PFSK-1 (cell line): Measurements from ENCODE around the gene DLX2.

Source experiments
- FOXP2 ChIP-seq: optimal IDR thresholded peaks from 2 replicates; pipeline ENCODE3; 2011; ENCODE audit warnings: borderline replicate concordance, control low read depth, inconsistent platforms; ENCODE audit not compliant: insufficient read depth; ENCODE audit errors: extremely low read length, extremely low read depth
- POLR2AphosphoS5 ChIP-seq: IDR thresholded peaks from 2 replicates; pipeline ENCODE4 v1.6.1; 2012; ENCODE audit warnings: low read depth, mild to moderate bottlenecking, control low read depth, low read length, moderate library complexity
- SIN3A ChIP-seq: IDR thresholded peaks from 2 replicates; pipeline ENCODE4 v1.6.1; 2012; ENCODE audit warnings: mild to moderate bottlenecking, low read length, moderate library complexity, borderline replicate concordance; ENCODE audit not compliant: insufficient read depth
- TAF1 ChIP-seq: IDR thresholded peaks from 2 replicates; pipeline ENCODE4 v1.6.1; 2012; ENCODE audit warnings: low read length, control low read depth, borderline replicate concordance; ENCODE audit not compliant: insufficient read depth
- TF ChIP-seq, protein P1 (sequence below), 2 experiments: IDR thresholded peaks; 2 replicates each; pipeline versions ENCODE4 v1.6.1 to v1.8.0; 2011 to 2012; ENCODE audit warnings: low read depth in 2 of 2, low read length in 2 of 2, control low read depth in 1 of 2, inconsistent platforms in 1 of 2, mild to moderate bottlenecking in 1 of 2, moderate library complexity in 1 of 2; ENCODE audit not compliant: insufficient read depth in 1 of 2

Gene DLX2

DNA sequence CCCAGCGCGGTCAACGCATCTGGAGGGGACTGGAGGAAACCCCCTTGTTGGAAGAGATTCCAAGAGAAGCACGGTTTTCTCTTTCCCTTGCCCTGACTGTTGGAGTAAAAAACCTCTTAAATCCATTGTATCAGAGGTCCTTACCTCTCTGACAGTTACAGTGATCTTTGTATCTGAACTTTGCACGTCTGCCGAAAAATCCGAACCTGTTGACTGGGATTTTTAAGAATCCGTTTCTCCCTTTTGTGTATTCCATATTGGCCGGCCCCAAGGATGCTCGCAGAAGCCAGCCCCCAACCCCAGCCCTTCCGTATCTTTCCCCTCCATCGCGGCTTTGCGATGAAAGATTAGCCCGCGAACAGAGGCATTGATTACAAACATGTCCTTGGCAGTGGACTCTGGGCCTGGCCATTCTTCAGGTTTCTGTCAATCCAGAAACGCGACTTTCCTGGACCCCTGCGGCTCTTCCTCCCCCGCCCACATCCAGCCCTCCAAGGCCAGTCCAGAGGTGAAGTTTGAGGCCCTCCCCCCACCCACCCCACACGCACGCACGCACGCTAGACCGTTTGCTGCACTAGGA is 22.0 kb downstream of the DLX2 start:
- TF ChIP-seq TAF1: no peak
- no peak for TF ChIP-seq FOXP2
- no peak for TF ChIP-seq POLR2AphosphoS5
- no peak for TF ChIP-seq SIN3A
- TF ChIP-seq, protein P1, sequence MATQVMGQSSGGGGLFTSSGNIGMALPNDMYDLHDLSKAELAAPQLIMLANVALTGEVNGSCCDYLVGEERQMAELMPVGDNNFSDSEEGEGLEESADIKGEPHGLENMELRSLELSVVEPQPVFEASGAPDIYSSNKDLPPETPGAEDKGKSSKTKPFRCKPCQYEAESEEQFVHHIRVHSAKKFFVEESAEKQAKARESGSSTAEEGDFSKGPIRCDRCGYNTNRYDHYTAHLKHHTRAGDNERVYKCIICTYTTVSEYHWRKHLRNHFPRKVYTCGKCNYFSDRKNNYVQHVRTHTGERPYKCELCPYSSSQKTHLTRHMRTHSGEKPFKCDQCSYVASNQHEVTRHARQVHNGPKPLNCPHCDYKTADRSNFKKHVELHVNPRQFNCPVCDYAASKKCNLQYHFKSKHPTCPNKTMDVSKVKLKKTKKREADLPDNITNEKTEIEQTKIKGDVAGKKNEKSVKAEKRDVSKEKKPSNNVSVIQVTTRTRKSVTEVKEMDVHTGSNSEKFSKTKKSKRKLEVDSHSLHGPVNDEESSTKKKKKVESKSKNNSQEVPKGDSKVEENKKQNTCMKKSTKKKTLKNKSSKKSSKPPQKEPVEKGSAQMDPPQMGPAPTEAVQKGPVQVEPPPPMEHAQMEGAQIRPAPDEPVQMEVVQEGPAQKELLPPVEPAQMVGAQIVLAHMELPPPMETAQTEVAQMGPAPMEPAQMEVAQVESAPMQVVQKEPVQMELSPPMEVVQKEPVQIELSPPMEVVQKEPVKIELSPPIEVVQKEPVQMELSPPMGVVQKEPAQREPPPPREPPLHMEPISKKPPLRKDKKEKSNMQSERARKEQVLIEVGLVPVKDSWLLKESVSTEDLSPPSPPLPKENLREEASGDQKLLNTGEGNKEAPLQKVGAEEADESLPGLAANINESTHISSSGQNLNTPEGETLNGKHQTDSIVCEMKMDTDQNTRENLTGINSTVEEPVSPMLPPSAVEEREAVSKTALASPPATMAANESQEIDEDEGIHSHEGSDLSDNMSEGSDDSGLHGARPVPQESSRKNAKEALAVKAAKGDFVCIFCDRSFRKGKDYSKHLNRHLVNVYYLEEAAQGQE (IDR thresholded peaks at IDR 0.05; ENCODE audit: insufficient read depth in 1 of 2, low read depth in 2 of 2, low read length in 2 of 2): no peak

DNA sequence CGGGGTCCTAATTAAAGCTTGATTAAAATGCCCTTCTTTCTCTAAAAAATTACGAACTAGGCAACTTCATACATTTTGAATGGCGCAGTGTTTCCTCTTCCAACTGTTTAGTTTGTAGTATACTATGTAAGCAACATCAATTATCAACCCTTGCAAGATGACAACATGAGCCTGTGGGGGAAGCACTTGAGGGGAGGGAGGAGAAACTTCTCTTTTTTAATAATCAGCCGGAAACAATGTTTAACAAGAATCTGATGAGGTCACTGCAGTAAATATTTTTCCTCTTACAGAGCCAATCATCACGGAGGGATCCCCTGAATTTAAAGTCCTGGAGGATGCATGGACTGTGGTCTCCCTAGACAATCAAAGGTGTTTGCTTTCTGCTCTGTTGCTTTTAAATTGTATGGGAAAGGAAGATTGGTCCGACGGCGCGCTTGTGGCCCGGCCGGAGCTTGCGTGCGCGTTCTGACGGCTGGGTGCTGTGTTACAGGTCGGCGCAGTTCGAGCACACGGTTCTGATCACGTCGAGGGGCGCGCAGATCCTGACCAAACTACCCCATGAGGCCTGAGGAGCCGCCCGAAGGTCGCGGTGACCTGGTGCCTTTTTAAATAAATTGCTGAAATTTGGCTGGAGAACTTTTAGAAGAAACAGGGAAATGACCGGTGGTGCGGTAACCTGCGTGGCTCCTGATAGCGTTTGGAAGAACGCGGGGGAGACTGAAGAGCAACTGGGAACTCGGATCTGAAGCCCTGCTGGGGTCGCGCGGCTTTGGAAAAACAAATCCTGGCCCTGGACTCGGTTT is 22.7 kb downstream of the DLX2 start:
- TF ChIP-seq FOXP2 (no peak), SIN3A (no peak), TAF1 (no peak), POLR2AphosphoS5 (no peak)
- TF ChIP-seq, protein P1 (IDR thresholded peaks at IDR 0.05; ENCODE audit: insufficient read depth in 1 of 2, low read depth in 2 of 2, low read length in 2 of 2): no peak

DNA sequence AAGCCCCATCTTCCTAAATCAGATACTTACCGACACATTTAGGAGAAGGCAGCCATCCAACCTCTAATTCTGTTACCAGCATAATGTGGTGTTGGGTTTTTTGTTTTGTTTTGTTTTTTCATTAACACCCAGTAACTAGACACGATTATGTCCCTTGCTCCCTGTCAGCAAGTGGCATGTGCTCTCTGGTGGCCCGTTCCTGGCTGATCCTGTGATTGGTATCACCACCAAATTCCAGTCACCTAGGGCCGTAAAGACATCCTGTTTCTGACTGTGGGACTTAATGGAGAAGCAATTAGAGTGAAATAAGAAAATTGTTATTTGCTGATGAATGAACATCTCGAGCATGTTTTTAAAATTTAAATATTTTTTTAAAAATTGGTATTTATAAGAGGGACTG is 23.3 kb downstream of the DLX2 start:
- TF ChIP-seq TAF1 (no peak), POLR2AphosphoS5 (no peak), FOXP2 (no peak), SIN3A (no peak)
- TF ChIP-seq, protein P1 (IDR thresholded peaks at IDR 0.05; ENCODE audit: insufficient read depth in 1 of 2, low read depth in 2 of 2, low read length in 2 of 2): no peak

DNA sequence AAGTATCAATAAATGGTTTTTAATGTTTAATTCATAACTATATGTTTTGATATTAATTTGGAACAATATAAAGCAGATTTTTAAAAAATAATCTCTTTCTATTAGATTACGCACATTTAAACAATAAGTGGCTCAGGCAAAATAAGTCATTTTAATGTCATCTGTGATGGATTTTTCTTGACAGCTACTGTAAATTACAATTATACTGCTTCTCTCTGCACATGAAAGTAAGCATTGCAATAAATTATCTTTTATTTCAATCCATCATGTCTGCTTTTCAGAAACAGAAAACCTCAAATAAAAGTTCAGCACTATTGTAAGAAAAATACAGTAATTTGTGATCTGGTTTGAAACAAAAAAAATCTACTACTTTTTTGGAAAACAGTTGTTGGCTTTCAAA is 28.4 kb downstream of the DLX2 start:
- no peak for TF ChIP-seq POLR2AphosphoS5
- no peak for TF ChIP-seq FOXP2
- TF ChIP-seq, protein P1 (IDR thresholded peaks at IDR 0.05; ENCODE audit: insufficient read depth in 1 of 2, low read depth in 2 of 2, low read length in 2 of 2): no peak
- TF ChIP-seq TAF1: no peak
- no peak for TF ChIP-seq SIN3A

DNA sequence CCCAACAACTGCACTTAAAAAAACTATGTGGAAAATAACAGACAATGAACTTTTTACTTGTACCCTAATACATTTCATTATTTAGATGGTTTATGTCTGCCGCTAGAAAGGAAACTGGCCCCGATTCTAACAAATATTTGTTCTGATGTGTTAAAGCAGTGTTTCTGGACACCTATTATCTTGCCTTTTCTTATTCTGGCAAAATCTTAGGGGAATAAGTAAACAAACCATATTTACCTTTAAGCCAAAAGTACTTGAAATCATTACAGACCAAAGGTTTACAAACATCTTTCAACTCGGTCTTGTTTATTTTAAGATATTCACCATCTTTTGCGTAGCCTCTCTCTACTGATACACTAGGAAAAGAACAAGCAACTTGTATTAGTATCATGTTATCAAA is 29.2 kb downstream of the DLX2 start:
- TF ChIP-seq POLR2AphosphoS5 (no peak), FOXP2 (no peak), TAF1 (no peak), SIN3A (no peak)
- TF ChIP-seq, protein P1 (IDR thresholded peaks at IDR 0.05; ENCODE audit: insufficient read depth in 1 of 2, low read depth in 2 of 2, low read length in 2 of 2): no peak
